ENCODE measurements around the gene ISG15.

ISG15 gene

GRCh38 chr1:1013105-1013921 is at the start of gene ISG15:
Gene ISG15, plus strand, starts transcription at chr1:1013497. Its CDS starts 77 bp downstream, at chr1:1013574.
- DNase-seq (ENCODE audit: low read depth), result peak; percentile 77

GRCh38 chr1:963746-964525 is 49.4 kb upstream of the ISG15 start:
- DNase-seq (ENCODE audit: low read depth), result no peak

- DNase-seq (ENCODE audit: low read depth), result no peak
Observed at GRCh38 chr1:964691-965525, 48.4 kb upstream of the ISG15 start.

GRCh38 chr1:965526-966134 is 47.7 kb upstream of the ISG15 start:
- no peak for DNase-seq (ENCODE audit: low read depth)

GRCh38 chr1:966135-966703 is 47.1 kb upstream of the ISG15 start, which contains the start of gene PLEKHN1:
Gene PLEKHN1, plus strand, starts transcription at chr1:966482. Its CDS starts 50 bp downstream, at chr1:966532.
- no peak for DNase-seq (ENCODE audit: low read depth)

- peak; percentile 44 for DNase-seq (ENCODE audit: low read depth)
Observed at GRCh38 chr1:966704-967300, 46.5 kb upstream of the ISG15 start.

- DNase-seq (ENCODE audit: low read depth), result no peak
Observed at GRCh38 chr1:967466-968343, 45.6 kb upstream of the ISG15 start.

GRCh38 chr1:969260-969855 is 43.9 kb upstream of the ISG15 start:
- DNase-seq (ENCODE audit: low read depth), result no peak

- no peak for DNase-seq (ENCODE audit: low read depth)
Observed at GRCh38 chr1:970242-970972, 42.9 kb upstream of the ISG15 start.

GRCh38 chr1:970973-971730 is 42.1 kb upstream of the ISG15 start:
- no peak for DNase-seq (ENCODE audit: low read depth)

GRCh38 chr1:971751-972506 is 41.4 kb upstream of the ISG15 start:
- no peak for DNase-seq (ENCODE audit: low read depth)

GRCh38 chr1:972726-973458 is 40.4 kb upstream of the ISG15 start:
- no peak for DNase-seq (ENCODE audit: low read depth)

GRCh38 chr1:973459-974292 is 39.6 kb upstream of the ISG15 start:
- no peak for DNase-seq (ENCODE audit: low read depth)

- no peak for DNase-seq (ENCODE audit: low read depth)
Observed at GRCh38 chr1:974293-974640, 39.0 kb upstream of the ISG15 start.

- no peak for DNase-seq (ENCODE audit: low read depth)
Observed at GRCh38 chr1:974687-975328, 38.5 kb upstream of the ISG15 start.
